Endodermal cell (in vitro differentiated cells): ENCODE results near the gene IL17RA. TPM values are rescaled to one million over a fixed set of nuclear protein-coding genes. Genes with fewer than 3 reads are reported as not detected.

ENCODE experiments used
- DNase-seq: peaks from one replicate; pipeline ENCODE4 v3.0.0-alpha.2; 2017
- H3K27ac ChIP-seq: 2 replicates; pipeline ENCODE4 v1.5.1; 2013; ENCODE audit warnings: mild to moderate bottlenecking, low read depth, low read length, moderate library complexity
- H3K27me3 ChIP-seq: 2 replicates; pipeline ENCODE4 v1.6.1; 2013; ENCODE audit warnings: mild to moderate bottlenecking, low read length, moderate library complexity; ENCODE audit not compliant: insufficient read depth, control insufficient read depth, poor library complexity, severe bottlenecking
- H3K36me3 ChIP-seq: 2 replicates; pipeline ENCODE4 v1.7.0; 2013; ENCODE audit warnings: mild to moderate bottlenecking, low read length, moderate library complexity; ENCODE audit not compliant: control insufficient read depth, insufficient read depth
- H3K4me1 ChIP-seq: one replicate; pipeline ENCODE4 v1.7.0; 2013; ENCODE audit warnings: low read length; ENCODE audit not compliant: control insufficient read depth, insufficient read depth
- H3K4me3 ChIP-seq: 2 replicates; pipeline ENCODE4 v1.5.1; 2013; ENCODE audit warnings: mild to moderate bottlenecking, low read length, moderate library complexity
- H3K9ac ChIP-seq: 2 replicates; pipeline ENCODE4 v1.6.1; 2013; ENCODE audit warnings: mild to moderate bottlenecking, low read length, moderate library complexity; ENCODE audit not compliant: poor library complexity, severe bottlenecking; ENCODE audit errors: extremely low read depth
- H3K9me3 ChIP-seq: 2 replicates; pipeline ENCODE4 v1.6.1; 2013; ENCODE audit warnings: mild to moderate bottlenecking, low read length, moderate library complexity; ENCODE audit not compliant: control insufficient read depth
- H3K27ac Mint-ChIP-seq: 2 replicates; pipeline ENCODE4 v1.8.0; 2020; ENCODE audit warnings: mixed read lengths
- H3K27me3 Mint-ChIP-seq: 2 replicates; pipeline ENCODE4 v1.8.0; 2021; ENCODE audit warnings: mild to moderate bottlenecking, mixed read lengths; ENCODE audit not compliant: insufficient read depth
- H3K36me3 Mint-ChIP-seq: 2 replicates; pipeline ENCODE4 v1.8.0; 2020; ENCODE audit warnings: low read depth, mixed read lengths
- H3K4me1 Mint-ChIP-seq: 2 replicates; pipeline ENCODE4 v1.8.0; 2020; ENCODE audit warnings: mixed read lengths
- H3K4me3 Mint-ChIP-seq: 2 replicates; pipeline ENCODE4 v1.8.0; 2020; ENCODE audit warnings: mild to moderate bottlenecking, moderate library complexity, mixed read lengths
- H3K9me3 Mint-ChIP-seq: 2 replicates; pipeline ENCODE4 v1.8.0; 2020; ENCODE audit warnings: mild to moderate bottlenecking, mixed read lengths
- CTCF ChIP-seq: fragments of 200-600 bp; sonication (generic); conservative IDR thresholded peaks from 2 replicates; pipeline ENCODE4 v1.5.0; 2021; ENCODE audit warnings: antibody characterized with exemption, mild to moderate bottlenecking
- WGBS, 2 experiments: methylation state at CpG; one replicate each; pipeline versions ENCODE4 v1.1.5 to v1.1.7; 2013; ENCODE audit warnings: missing lambda C conversion rate in 2 of 2, mixed read lengths in 1 of 2; ENCODE audit not compliant: insufficient coverage in 1 of 2, insufficient read length in 1 of 2; 5-methylcytosine and 5-hydroxymethylcytosine counted together
- total RNA-seq, 2 donors: library from RNA; stranded (reverse); fragmentation: NEBNext Ultra II Directional in 1 of 2; extraction: Animal tissue kit (Norgen Biotek cat#: 25700) in 1 of 2; gene quantifications; 2 replicates in 1 of 2; 3 replicates in 1 of 2; pipeline ENCODE4 v1.2.1, GENCODE V29; 2021

The IL17RA gene
- total RNA-seq, 2 donors from 2014 or later, result 14.8 to 16.0 TPM

DNA sequence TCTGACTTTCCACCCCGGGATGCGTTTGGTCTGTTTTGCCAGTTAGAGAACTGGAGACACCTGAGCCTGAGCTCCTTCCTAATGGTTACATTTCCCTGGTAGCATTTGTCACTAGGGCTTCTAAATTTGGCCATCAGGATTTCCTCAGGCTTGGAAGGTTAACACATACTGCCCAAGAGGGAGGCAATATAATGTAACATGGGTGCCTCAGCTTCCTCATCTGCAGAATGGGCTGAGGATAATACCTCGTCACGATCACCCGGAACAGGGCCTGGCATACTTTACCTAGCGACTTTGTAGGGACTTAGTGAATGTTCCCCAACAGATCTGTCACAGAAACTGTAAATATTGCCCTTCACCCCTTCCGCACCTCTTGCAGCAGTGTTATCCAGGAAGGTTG is 11.3 kb downstream of the IL17RA start:
- no peak overlapping the region for H3K4me3 Mint-ChIP-seq
- TF ChIP-seq CTCF, result no peak

DNA sequence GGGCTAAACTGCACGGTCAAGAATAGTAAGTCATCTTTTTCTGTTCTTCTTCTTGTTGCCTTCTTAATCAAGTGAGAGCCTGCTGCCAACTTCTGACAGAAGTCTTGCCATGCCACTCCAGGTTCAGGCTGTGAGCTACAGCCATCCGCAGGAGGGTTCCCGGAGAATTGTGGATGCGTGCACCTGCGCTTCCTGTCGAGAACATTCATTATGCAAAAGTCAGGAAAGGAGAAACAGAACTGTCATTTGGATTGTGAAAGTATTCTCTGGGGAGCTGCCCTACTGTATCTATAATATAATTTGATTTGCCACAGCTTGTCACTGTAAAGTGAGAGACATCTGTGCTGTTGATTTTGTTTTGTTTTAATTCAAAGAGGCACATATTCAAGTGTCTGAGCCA is 12.3 kb downstream of the IL17RA start:
- no peak overlapping the region for H3K9ac ChIP-seq
- peaks cover 10% of the 10 kb centered on the region for H3K4me1 Mint-ChIP-seq
- H3K27ac ChIP-seq, result no peak overlapping the region
- H3K4me3 Mint-ChIP-seq, result no peak overlapping the region
- H3K27me3 ChIP-seq, result no peaks in the 10 kb centered on the region
- H3K27ac Mint-ChIP-seq, result no peak overlapping the region
- H3K4me3 ChIP-seq, result no peak overlapping the region
- DNase-seq, result no peak
- no peaks in the 10 kb centered on the region for H3K9me3 ChIP-seq
- H3K36me3 ChIP-seq, result peaks cover 58% of the 10 kb centered on the region
- H3K4me1 ChIP-seq, result no peaks in the 10 kb centered on the region
- no peak for TF ChIP-seq CTCF
- H3K27me3 Mint-ChIP-seq, result no peaks in the 10 kb centered on the region
- peaks cover 34% of the 10 kb centered on the region for H3K36me3 Mint-ChIP-seq
- H3K9me3 Mint-ChIP-seq, result no peaks in the 10 kb centered on the region
- WGBS, 2 experiments, result 95 to 97% methylated on average over 6 of the region's 6 CpGs

More for the DNA sequence above, 11.3 kb downstream of the IL17RA start:
- no peak overlapping the region for H3K27ac Mint-ChIP-seq
- H3K4me1 Mint-ChIP-seq, result peaks cover 14% of the 10 kb centered on the region
- Histone ChIP-seq H3K27ac (no peak overlapping the region), H3K9me3 (no peaks in the 10 kb centered on the region), H3K4me3 (no peak overlapping the region), H3K36me3 (peaks cover 48% of the 10 kb centered on the region), H3K4me1 (no peaks in the 10 kb centered on the region), H3K9ac (no peak overlapping the region), H3K27me3 (no peaks in the 10 kb centered on the region)
- DNase-seq, result no peak
- H3K9me3 Mint-ChIP-seq, result no peaks in the 10 kb centered on the region
- H3K36me3 Mint-ChIP-seq, result peaks cover 25% of the 10 kb centered on the region
- no peaks in the 10 kb centered on the region for H3K27me3 Mint-ChIP-seq
- WGBS, 2 experiments, result 95 to 98% methylated on average over 6 to 7 of the region's 7 CpGs

GRCh38 chr22:17097701-17098100 is 12.9 kb downstream of the IL17RA start:
- Mint-ChIP-seq H3K36me3 (peaks cover 38% of the 10 kb centered on the region), H3K9me3 (no peaks in the 10 kb centered on the region), H3K27me3 (no peaks in the 10 kb centered on the region), H3K4me1 (peaks cover 4% of the 10 kb centered on the region), H3K4me3 (no peak overlapping the region), H3K27ac (no peak overlapping the region)
- no peak for DNase-seq
- H3K27ac ChIP-seq, result no peak overlapping the region
- peaks cover 64% of the 10 kb centered on the region for H3K36me3 ChIP-seq
- H3K4me3 ChIP-seq, result no peak overlapping the region
- H3K9me3 ChIP-seq, result no peaks in the 10 kb centered on the region
- WGBS, 2 experiments, result 92 to 94% methylated on average over 5 to 6 of the region's 6 CpGs
- no peak overlapping the region for H3K9ac ChIP-seq
- H3K27me3 ChIP-seq, result no peaks in the 10 kb centered on the region
- no peak for TF ChIP-seq CTCF
- H3K4me1 ChIP-seq, result no peaks in the 10 kb centered on the region
